Epithelial cell of esophagus (primary cell): Measurements from ENCODE around the gene LRRC1.

Experiments
- DNase-seq: peaks from one replicate; pipeline ENCODE4 v3.0.0; 2010; ENCODE audit warnings: low read depth
- H3K4me3 ChIP-seq: 2 replicates; pipeline ENCODE4 v1.5.1; 2011; ENCODE audit warnings: mild to moderate bottlenecking, low read length, control low read depth
- TF ChIP-seq, protein P1 (sequence below): IDR thresholded peaks from 2 replicates; pipeline ENCODE4 v1.5.1; 2011; ENCODE audit warnings: low read depth, mild to moderate bottlenecking, low read length, control low read depth, inconsistent platforms; ENCODE audit not compliant: insufficient read depth; ENCODE audit errors: missing control alignments

The LRRC1 gene

DNA sequence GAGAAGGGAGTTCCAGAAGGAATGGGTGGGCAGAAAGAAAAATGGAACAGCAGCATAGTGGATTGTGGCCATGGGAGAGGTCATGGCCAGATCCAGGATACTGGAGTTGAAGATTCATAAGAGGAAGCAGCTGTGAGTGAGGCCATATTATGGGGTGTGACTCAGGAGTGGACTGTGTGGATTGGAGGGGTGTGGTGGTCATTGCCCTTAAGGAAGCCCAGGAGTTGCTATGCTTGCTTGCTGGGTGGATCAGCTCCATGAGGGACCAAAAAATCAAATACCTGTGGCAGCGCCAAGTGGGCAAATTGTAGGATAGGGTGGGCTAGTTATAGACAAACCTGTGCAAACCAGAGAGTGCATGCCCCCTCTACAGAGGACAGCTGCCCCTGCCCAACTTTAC lies 18.3 kb downstream of the LRRC1 start:
- TF ChIP-seq, protein P1, sequence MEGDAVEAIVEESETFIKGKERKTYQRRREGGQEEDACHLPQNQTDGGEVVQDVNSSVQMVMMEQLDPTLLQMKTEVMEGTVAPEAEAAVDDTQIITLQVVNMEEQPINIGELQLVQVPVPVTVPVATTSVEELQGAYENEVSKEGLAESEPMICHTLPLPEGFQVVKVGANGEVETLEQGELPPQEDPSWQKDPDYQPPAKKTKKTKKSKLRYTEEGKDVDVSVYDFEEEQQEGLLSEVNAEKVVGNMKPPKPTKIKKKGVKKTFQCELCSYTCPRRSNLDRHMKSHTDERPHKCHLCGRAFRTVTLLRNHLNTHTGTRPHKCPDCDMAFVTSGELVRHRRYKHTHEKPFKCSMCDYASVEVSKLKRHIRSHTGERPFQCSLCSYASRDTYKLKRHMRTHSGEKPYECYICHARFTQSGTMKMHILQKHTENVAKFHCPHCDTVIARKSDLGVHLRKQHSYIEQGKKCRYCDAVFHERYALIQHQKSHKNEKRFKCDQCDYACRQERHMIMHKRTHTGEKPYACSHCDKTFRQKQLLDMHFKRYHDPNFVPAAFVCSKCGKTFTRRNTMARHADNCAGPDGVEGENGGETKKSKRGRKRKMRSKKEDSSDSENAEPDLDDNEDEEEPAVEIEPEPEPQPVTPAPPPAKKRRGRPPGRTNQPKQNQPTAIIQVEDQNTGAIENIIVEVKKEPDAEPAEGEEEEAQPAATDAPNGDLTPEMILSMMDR: no peak
- H3K4me3 ChIP-seq: no peak overlapping the region
- peak; percentile 54 for DNase-seq

- DNase-seq: no peak
- TF ChIP-seq, protein P1: no peak
- H3K4me3 ChIP-seq: no peak overlapping the region
Measured at GRCh38 chr6:53813801-53814200, 19.0 kb downstream of the LRRC1 start.

DNA sequence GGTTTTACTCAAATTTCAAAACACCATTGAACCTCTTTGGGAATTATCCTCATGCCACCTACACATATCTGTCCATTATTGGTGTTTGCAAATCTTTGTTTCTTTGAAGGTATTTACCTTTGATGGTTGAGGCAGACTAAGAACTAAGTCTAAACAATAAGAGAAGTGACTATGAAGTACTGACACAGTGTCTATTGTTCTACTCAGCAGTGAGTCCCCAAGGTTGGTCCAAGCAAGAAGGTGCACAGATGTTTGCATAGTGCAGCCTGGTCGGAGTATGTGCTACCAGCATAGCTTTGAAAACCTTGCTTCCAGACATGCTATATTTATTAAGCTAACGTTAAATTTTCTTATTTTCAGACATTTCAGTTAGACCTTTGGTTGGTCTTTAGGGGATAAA lies 19.5 kb downstream of the LRRC1 start:
- no peak overlapping the region for H3K4me3 ChIP-seq
- TF ChIP-seq, protein P1: no peak
- DNase-seq: no peak

DNA sequence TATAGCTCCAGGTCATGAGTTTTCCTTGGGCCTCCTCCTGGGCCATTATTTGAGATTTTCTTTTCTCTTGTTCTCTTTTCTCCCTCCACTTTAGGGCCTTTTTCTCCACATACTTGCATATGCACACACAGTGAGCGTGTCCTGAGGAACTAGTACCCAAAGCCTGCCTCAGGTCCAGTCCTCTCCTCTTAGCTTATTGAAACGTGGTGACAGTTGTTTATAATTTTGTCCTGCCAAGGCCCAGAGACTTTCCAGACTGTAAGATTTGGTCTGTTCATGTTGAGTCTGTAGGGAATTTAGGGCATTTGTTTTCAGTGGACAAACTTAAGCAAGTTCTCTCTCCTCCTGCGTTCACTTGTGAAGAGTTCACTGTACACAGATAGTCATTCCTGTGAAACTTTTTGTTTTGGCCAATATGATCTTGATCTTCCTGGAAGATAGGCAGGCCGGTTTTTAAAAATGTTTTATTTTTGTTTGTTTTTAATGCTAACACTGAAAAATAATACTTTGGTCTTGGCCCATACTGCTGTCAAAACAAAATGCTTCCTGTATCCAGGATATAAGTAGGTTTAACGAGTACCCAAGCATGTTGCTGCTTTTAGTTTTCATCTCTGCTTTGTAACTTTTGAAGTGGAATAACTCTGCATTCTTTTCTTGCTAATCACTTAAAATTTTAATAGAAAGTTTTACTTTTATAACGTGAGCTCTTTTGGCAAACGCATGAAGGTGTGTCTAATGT lies 20.7 kb downstream of the LRRC1 start:
- TF ChIP-seq, protein P1: no peak
- no peak for DNase-seq
- no peak overlapping the region for H3K4me3 ChIP-seq

DNA sequence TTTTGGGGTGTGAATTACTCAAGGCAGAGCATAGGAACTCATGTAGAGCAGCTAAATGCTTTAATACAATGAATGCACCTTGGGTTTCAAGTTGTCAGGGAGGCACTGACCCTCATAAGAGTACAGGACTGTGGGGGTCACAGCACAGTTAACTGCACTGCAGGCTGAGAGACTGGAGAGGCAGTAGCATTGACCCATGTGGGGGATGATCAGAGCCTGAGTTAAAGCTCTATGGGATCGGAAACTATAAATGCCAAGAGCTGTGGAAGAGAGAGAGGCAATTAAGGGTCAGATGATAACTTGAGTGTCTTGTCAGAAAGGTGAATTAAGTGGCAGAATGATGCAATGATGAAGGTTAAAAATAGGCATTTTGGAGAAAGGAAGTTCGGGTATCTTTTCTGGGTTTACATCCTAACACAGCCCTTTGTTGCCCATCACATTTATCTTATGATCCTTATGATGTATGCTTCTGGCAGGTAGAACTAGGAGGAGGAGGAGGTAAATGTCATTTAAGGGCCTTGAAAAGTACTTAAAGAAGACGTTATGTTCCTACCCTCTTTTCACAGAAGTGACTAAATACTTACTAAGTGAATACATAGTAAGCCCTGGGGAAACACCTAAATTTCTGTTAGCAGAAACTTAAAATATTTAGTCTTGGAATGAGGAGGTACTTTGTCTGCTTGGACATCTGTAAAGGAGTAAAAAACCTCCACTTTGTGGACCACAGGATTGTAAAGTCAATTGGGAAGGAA lies 24.2 kb downstream of the LRRC1 start:
- TF ChIP-seq, protein P1: no peak
- DNase-seq: no peak
- H3K4me3 ChIP-seq: no peak overlapping the region

GRCh38 chr6:53822401-53823125 lies 27.8 kb downstream of the LRRC1 start:
- TF ChIP-seq, protein P1: no peak
- DNase-seq: no peak
- no peak overlapping the region for H3K4me3 ChIP-seq
